ENCODE data around the gene OSBPL6. TPM values are rescaled to one million over a fixed set of nuclear protein-coding genes. Genes with fewer than 3 reads are reported as not detected.

The OSBPL6 gene
- total RNA-seq, 1 experiment from 2014 or later, result 2.1 TPM

DNA sequence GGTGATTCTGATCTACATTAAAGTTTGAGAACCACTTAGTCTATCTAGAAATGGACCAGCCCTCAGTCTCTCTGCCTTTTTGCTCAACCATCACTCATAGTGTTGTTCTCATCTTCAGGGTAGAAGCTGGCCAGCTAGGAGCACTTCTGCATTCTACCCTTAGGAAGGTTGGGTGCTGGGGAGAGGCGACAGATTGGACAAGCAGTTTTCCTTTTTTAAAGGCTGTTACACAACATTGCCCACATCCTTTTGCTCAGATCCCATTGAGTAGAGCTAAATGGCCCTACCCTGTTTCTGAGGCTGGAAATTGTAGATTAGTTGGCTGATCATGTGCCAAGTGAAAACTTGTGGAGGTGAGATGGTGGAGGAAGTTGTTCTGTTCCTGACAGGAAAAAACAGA lies 35.6 kb downstream of the OSBPL6 start:
- in situ Hi-C loops (cut with HindIII; ENCODE audit: low pct_unique_long_range_greater_than_20kb, low sequenced_read_pairs), result no loop called here
- TF ChIP-seq TCF7L2 (IDR thresholded peaks at IDR 0.05; ENCODE audit: low read depth, low read length), result no peak
- no peak for TF ChIP-seq POLR2AphosphoS5 (IDR thresholded peaks at IDR 0.05; ENCODE audit: low read depth, low read length)
- DNase-seq (ENCODE audit: low read depth, low spot score), result no peak

DNA sequence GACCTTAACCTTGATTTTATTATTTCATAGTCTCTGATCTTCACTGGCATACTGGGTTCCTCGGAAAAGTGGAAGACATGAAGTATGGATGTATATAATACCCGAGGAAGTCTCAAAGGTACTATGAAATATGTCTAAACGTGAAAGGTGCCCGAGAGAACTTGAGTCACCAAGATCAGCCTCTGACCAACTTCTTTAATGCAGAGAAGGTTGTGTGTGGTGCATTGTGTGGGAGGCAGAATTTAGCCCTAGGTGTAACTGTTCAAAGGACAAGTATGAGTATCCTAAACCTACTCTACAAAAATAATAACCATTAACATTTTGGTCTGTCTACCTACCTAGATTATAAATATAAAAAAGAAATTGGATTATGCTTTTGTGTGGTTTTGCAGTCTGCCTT lies 36.1 kb downstream of the OSBPL6 start:
- H3K27me3 ChIP-seq (ENCODE audit: control insufficient read depth, insufficient read depth, low read length), result no peaks in the 10 kb centered on the region
- H3K4me3 ChIP-seq (ENCODE audit: low read depth in 2 of 2, low read length in 2 of 2), result no peak overlapping the region
- POLR2A ChIA-PET, result interaction anchor here (0.5 kb wide), 1 partner anchor 143 kb away, joined by 3 read pairs; no protein-coding TSS in a partner anchor
- TF ChIP-seq SIN3A (IDR thresholded peaks at IDR 0.05; ENCODE audit: borderline replicate concordance, insufficient read depth, low read depth, low read length) (no peak), POLR2AphosphoS5 (IDR thresholded peaks at IDR 0.05; ENCODE audit: low read depth, low read length) (no peak), TCF7L2 (IDR thresholded peaks at IDR 0.05; ENCODE audit: low read depth, low read length) (no peak)
- TF ChIP-seq, protein P1, sequence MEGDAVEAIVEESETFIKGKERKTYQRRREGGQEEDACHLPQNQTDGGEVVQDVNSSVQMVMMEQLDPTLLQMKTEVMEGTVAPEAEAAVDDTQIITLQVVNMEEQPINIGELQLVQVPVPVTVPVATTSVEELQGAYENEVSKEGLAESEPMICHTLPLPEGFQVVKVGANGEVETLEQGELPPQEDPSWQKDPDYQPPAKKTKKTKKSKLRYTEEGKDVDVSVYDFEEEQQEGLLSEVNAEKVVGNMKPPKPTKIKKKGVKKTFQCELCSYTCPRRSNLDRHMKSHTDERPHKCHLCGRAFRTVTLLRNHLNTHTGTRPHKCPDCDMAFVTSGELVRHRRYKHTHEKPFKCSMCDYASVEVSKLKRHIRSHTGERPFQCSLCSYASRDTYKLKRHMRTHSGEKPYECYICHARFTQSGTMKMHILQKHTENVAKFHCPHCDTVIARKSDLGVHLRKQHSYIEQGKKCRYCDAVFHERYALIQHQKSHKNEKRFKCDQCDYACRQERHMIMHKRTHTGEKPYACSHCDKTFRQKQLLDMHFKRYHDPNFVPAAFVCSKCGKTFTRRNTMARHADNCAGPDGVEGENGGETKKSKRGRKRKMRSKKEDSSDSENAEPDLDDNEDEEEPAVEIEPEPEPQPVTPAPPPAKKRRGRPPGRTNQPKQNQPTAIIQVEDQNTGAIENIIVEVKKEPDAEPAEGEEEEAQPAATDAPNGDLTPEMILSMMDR (IDR thresholded peaks at IDR 0.05), result no peak
- TF ChIP-seq, protein P2, sequence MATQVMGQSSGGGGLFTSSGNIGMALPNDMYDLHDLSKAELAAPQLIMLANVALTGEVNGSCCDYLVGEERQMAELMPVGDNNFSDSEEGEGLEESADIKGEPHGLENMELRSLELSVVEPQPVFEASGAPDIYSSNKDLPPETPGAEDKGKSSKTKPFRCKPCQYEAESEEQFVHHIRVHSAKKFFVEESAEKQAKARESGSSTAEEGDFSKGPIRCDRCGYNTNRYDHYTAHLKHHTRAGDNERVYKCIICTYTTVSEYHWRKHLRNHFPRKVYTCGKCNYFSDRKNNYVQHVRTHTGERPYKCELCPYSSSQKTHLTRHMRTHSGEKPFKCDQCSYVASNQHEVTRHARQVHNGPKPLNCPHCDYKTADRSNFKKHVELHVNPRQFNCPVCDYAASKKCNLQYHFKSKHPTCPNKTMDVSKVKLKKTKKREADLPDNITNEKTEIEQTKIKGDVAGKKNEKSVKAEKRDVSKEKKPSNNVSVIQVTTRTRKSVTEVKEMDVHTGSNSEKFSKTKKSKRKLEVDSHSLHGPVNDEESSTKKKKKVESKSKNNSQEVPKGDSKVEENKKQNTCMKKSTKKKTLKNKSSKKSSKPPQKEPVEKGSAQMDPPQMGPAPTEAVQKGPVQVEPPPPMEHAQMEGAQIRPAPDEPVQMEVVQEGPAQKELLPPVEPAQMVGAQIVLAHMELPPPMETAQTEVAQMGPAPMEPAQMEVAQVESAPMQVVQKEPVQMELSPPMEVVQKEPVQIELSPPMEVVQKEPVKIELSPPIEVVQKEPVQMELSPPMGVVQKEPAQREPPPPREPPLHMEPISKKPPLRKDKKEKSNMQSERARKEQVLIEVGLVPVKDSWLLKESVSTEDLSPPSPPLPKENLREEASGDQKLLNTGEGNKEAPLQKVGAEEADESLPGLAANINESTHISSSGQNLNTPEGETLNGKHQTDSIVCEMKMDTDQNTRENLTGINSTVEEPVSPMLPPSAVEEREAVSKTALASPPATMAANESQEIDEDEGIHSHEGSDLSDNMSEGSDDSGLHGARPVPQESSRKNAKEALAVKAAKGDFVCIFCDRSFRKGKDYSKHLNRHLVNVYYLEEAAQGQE (IDR thresholded peaks at IDR 0.05; ENCODE audit: insufficient read depth in 1 of 2, low read depth in 2 of 2, low read length in 1 of 2), result no peak
- CTCF ChIA-PET, result no interaction called here
- no peaks in the 10 kb centered on the region for H3K36me3 ChIP-seq (ENCODE audit: control insufficient read depth, insufficient read depth, low read length)
- intact Hi-C loops (cut with micrococcal nuclease; ENCODE audit: unreplicated experiment) (no loop called here), in situ Hi-C loops (cut with HindIII; ENCODE audit: low pct_unique_long_range_greater_than_20kb, low sequenced_read_pairs) (no loop called here)
- DNase-seq (ENCODE audit: low read depth, low spot score) (no peak), ATAC-seq (no peak)
- H3K9me3 ChIP-seq (ENCODE audit: control insufficient read depth, insufficient read depth, low read depth, low read length), result no peaks in the 10 kb centered on the region
- H3K4me1 ChIP-seq (ENCODE audit: control insufficient read depth, insufficient read depth, low read length), result no peaks in the 10 kb centered on the region
- BruUV-seq (replicated peaks), result no TSS peak
- no peak overlapping the region for H3K27ac ChIP-seq (ENCODE audit: low read length)

More for the DNA sequence above, 35.6 kb downstream of the OSBPL6 start:
- no peaks in the 10 kb centered on the region for H3K27me3 ChIP-seq (ENCODE audit: control insufficient read depth, insufficient read depth, low read length)
- intact Hi-C loops (cut with micrococcal nuclease; ENCODE audit: unreplicated experiment), result no loop called here
- H3K4me1 ChIP-seq (ENCODE audit: control insufficient read depth, insufficient read depth, low read length), result no peaks in the 10 kb centered on the region
- no peak for ATAC-seq
- no TSS peak for BruUV-seq (replicated peaks)
- POLR2A ChIA-PET, result interaction anchor here (0.5 kb wide), 1 partner anchor 143 kb away, joined by 3 read pairs; no protein-coding TSS in a partner anchor
- H3K36me3 ChIP-seq (ENCODE audit: control insufficient read depth, insufficient read depth, low read length), result no peaks in the 10 kb centered on the region
- no peaks in the 10 kb centered on the region for H3K9me3 ChIP-seq (ENCODE audit: control insufficient read depth, insufficient read depth, low read depth, low read length)
- no peak overlapping the region for H3K27ac ChIP-seq (ENCODE audit: low read length)
- no peak overlapping the region for H3K4me3 ChIP-seq (ENCODE audit: low read depth in 2 of 2, low read length in 2 of 2)
- CTCF ChIA-PET, result no interaction called here

DNA sequence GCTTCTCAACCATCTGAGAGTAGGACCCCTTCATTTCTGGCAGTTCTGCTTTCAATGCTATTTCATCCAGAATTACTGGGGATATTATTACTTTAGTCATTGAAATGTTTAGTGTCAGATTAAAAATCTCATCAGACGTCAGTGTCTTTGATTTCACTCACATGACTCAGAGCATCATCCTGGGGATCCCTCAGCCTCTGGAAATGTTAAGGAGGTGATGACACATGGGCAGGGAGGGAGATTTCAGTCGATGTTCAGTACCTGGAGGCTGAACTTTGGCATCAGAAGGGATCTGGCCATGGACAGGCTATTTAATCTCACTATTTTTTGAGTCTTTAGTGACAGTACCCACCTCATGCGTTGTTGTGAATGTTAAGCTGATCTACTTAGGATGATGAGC lies 39.1 kb downstream of the OSBPL6 start:
- Histone ChIP-seq H3K4me3 (ENCODE audit: low read depth in 2 of 2, low read length in 2 of 2) (no peak overlapping the region), H3K27me3 (ENCODE audit: control insufficient read depth, insufficient read depth, low read length) (no peaks in the 10 kb centered on the region), H3K36me3 (ENCODE audit: control insufficient read depth, insufficient read depth, low read length) (no peaks in the 10 kb centered on the region), H3K9me3 (ENCODE audit: control insufficient read depth, insufficient read depth, low read depth, low read length) (no peaks in the 10 kb centered on the region), H3K27ac (ENCODE audit: low read length) (no peak overlapping the region), H3K4me1 (ENCODE audit: control insufficient read depth, insufficient read depth, low read length) (no peaks in the 10 kb centered on the region)
- CTCF ChIA-PET, result no interaction called here
- DNase-seq (ENCODE audit: low read depth, low spot score), result no peak
- TF ChIP-seq, protein P1 (IDR thresholded peaks at IDR 0.05), result no peak
- TF ChIP-seq POLR2AphosphoS5 (IDR thresholded peaks at IDR 0.05; ENCODE audit: low read depth, low read length) (no peak), TCF7L2 (IDR thresholded peaks at IDR 0.05; ENCODE audit: low read depth, low read length) (no peak), SIN3A (IDR thresholded peaks at IDR 0.05; ENCODE audit: borderline replicate concordance, insufficient read depth, low read depth, low read length) (no peak)
- TF ChIP-seq, protein P2 (IDR thresholded peaks at IDR 0.05; ENCODE audit: insufficient read depth in 1 of 2, low read depth in 2 of 2, low read length in 1 of 2), result no peak
- POLR2A ChIA-PET, result no interaction called here
- ATAC-seq, result no peak
- intact Hi-C loops (cut with micrococcal nuclease; ENCODE audit: unreplicated experiment), result no loop called here
- no TSS peak for BruUV-seq (replicated peaks)
- in situ Hi-C loops (cut with HindIII; ENCODE audit: low pct_unique_long_range_greater_than_20kb, low sequenced_read_pairs), result no loop called here

All from Panc1 (cell line).